Myocyte (in vitro differentiated cells): ENCODE results near the gene RASA1. TPM values are rescaled to one million over a fixed set of nuclear protein-coding genes. Genes with fewer than 3 reads are reported as not detected.

ENCODE experiments used
- DNase-seq: peaks from one replicate; pipeline ENCODE4 v3.0.0-alpha.2; 2012; ENCODE audit warnings: low read depth
- total RNA-seq: library from RNA; depleted of rRNA; stranded (reverse); fragments of >200 nt; gene quantifications from 2 replicates; pipeline ENCODE4 v1.2.3, GENCODE V29; 2014

RASA1 gene
- total RNA-seq, 1 donor from 2014 or later, result 55.8 TPM

DNA sequence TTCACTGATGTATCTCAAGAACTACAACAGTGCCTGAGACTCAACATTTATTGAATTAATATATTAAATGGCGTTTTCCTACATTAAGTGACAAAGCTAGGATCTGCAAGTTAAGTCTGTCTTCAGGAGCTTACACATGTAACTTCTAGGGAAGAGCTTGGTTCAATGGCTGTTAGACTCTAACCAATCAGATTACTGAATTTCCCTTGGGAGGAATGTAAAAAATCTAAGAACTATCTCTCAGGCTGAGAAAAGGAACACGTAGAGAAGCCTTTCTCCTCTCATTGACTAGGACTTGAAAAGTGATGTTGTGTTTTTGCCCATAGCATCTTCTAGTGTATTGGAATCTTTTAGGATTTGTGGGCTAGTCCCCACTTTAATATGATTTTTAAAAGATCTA, 91.4 kb downstream of the RASA1 start:
- no peak for DNase-seq

GRCh38 chr5:87360132-87360531, 92.4 kb downstream of the RASA1 start:
- DNase-seq, result no peak

- DNase-seq, result peak; percentile 87
Measured at GRCh38 chr5:87361031-87361445, 93.4 kb downstream of the RASA1 start.

DNA sequence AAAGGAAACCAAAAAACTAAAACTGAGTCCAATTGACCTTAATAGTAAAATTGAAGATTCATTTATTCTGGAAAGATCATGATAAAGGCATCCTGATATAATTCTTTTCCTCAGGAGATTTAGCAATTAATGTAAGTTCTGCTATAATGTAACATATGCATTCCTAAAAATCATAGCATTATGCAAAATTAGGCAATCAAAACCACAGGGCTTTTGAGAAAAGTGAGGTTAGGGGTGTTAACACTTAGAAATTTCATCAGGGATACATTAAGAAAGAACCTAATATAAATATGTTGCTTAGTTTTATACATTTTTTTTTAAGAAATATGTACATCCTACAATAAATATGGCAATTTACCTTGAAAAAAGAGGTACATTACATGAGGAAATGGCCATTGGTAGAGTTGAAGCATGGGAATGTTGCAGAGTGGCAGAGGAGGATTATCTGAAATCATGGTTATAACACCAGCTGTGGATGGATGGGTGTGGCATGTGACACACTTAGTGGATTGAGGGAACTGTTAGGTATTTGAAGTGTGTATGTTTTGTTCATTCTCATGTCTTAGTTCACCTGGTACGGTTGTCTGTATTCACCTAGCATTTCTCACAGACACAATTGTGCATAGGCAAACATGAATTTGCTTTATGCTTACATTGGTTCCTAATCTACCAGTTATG, 94.0 kb downstream of the RASA1 start:
- DNase-seq, result peak; percentile 33

DNA sequence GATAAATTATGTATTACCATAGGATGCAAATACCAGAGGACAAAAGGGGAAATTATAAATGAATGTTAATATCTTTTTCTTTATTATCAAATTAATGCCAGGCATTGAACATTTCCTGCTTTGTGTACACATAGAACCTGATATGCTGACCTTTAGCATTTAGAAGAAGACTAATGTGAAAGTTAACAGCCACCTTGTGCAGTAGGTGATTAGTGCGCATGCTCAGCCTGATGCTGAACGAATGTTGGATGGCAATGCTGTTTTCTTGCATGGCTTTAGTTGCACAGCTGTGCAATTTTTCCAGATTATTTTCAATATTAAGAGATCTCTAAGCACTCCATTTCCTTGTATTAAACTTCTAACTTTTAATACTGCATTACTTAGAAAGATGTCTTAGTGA, 99.6 kb downstream of the RASA1 start:
- no peak for DNase-seq

DNA sequence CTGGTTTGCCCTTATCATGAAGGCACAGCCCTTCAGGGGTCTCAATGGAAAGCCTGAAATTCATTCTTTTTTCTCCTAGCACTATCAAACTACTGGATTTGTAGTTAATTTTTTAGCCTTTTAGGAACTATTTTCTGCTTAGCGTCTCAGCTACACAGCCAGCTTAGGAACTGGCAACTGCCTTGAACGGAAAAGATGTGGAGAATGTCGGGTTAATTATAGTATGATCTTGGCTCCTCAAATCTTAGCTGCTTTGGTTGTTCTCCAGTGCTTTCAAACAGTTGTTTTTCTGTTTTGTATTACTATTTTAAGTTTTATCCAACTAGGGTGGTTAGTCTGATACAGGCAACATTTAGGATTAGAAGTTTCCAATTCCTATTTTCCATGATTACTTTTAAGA, 100.9 kb downstream of the RASA1 start:
- DNase-seq, result peak; percentile 26

GRCh38 chr5:87369431-87369830, 101.7 kb downstream of the RASA1 start:
- DNase-seq, result no peak

- no peak for DNase-seq
Measured at GRCh38 chr5:87372705-87373104, 105.0 kb downstream of the RASA1 start.

DNA sequence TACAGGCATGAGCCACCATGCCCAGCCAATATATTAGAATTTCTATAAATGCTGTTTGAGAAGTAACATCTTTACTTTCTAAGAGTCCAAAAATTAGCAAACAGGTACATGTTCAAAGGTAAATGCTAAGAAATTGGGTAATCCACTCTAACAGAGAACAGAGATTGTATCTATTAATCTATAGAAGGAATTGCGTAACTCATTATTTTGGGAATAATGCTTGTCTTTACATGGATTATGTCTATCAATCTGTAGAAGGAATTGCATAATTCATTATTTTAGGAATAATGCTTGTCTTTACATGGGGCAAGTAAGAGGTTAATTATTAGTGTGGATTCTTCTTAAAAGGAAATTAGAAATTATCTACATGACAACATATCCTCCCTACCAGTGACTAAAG, 114.5 kb downstream of the RASA1 start:
- no peak for DNase-seq

DNA sequence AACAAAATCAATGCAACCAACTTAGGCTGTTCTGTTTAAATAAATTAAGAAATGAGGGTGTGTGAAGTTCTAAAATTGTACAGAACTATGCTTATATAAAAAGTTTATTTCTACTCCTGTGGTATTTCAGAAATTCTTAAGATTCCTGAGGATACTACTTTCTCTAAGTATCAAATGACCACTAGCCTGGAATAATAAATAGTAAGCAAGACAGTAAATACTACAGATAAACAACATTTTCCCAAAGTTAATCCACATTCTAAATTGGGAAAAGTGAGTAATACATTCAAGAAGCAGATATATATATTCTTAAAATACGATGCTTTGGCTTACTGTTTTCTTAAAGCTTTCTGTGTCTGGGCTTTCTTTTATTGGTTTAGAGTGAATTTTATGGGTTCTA, 115.5 kb downstream of the RASA1 start:
- DNase-seq, result peak; percentile 34

GRCh38 chr5:87385802-87386201, 118.1 kb downstream of the RASA1 start:
- no peak for DNase-seq

DNA sequence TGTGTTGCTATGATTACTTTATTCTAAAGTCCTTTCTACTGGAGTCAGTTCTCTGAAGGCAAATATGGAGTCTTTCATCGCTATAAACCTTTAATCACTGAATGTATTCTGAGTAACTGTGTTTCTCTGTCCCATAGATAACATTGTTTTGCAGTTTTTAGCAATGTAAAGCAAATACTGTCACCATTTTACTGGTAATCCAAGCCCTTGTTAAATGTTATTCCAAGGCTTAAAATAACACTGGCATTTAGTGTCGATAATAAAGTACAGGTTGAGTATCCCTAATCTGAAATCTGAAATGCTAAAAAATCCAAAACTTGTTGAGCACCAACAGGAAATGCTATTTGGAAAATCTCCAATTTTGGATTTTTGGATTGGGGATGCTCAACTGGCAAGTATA, 120.4 kb downstream of the RASA1 start:
- no peak for DNase-seq

DNA sequence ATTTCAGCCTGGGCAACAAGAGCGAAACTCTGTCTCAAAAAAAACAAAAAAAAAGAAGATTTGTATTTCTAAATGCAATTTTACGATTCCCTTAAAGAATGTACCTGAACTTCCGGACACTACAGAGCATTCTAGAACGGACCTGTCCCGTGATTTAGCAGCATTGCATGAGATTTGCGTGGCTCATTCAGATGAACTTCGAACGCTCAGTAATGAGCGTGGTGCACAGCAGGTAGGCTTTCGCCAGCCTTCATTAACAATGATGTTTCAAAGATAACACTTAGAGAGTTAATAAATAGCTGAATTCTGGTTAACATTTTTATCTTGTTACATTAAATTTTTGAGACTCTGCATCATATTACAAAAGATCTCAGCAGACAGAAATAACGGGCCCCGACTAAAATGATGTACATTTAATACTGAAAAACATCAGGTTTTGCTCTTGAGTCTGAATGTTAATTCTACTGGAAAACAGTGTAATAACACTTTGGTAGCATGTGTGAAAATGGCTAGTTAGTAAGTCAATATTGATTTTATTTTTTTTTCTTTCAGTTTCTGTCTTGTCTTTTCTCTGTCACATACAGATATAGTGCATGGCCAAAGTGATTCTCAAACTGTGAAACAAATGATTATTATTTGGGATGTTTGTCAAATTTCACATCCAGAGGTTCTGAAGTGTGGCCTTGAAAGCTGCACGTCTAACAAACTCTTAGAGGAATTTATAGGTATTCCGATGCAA, 121.8 kb downstream of the RASA1 start:
- no peak for DNase-seq

GRCh38 chr5:87390075-87390474, 122.4 kb downstream of the RASA1 start:
- no peak for DNase-seq

GRCh38 chr5:87390576-87391199, 123.0 kb downstream of the RASA1 start:
- no peak for DNase-seq

DNA sequence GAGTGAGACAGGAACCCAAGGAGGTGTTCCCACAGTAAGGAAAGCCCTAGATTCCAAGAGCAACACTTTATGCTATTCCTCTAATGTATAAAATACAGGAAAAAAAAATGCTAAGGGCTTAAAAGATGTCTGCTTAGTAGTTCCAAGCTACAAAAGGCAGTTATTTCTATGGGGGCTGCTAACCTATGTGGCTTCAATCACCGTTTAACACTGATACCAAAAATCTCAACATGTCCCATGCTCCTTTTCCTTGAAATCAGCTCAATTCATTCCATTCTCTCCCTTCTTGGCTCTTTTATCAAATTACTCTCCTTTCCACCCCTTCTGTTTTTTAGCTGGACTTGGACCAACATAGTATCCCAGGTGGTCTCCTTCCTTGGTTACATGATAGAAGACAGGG, 124.5 kb downstream of the RASA1 start:
- DNase-seq, result no peak

GRCh38 chr5:87392801-87393200, 125.1 kb downstream of the RASA1 start:
- no peak for DNase-seq

- peak; percentile 67 for DNase-seq
Measured at GRCh38 chr5:87393331-87393730, 125.6 kb downstream of the RASA1 start.

DNA sequence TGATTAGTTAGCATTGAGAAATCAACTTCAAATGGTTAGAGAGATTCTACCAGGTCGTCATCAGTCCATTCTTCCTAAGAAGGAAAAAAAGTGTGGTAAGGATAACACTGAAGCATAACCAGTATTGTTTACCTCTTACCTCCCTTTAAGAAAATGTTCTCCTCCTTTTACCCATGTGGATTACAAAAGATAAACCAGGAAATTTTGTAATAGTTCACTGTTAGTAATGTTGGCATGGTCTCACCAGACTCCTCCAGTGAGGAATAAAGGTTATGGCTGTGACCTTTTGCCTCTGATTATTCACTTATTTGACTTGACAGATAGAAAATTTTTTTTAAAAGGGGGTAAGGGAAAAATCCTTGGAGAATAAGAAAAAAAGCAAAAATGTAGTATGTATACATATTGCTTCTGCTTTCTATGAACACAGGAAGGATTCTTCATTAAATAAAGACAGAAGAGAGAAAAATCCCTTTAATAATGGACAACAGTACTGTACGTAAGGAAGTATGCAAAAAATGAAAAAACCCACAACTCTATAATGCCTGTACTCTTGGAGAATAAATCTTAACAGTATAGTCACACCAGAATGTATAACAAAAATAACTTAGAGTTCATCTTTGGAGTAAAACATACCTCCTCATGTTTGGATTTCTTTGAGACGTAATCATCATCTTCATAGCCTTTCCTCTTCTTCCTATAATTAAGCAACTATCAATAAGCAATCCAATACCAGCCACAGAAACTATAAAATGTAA, 126.9 kb downstream of the RASA1 start:
- DNase-seq, result no peak

- no peak for DNase-seq
Measured at GRCh38 chr5:87398981-87399614, 131.4 kb downstream of the RASA1 start.

- no peak for DNase-seq
Measured at GRCh38 chr5:87399720-87400119, 132.0 kb downstream of the RASA1 start.
